Nephron (organoid): ENCODE data around the gene HIPK2.
A peak's percentile ranks its signal among the peaks of the same experiment; 100 is the strongest.

Experiments used
- H3K27ac Mint-ChIP-seq, 3 experiments: 2 replicates each; pipeline ENCODE4 v1.8.0; 2020; ENCODE audit warnings: mixed read lengths in 3 of 3, mild to moderate bottlenecking in 2 of 3, moderate library complexity in 1 of 3
- H3K27me3 Mint-ChIP-seq: 2 replicates; pipeline ENCODE4 v1.8.0; 2021; ENCODE audit warnings: low read depth, mild to moderate bottlenecking, moderate library complexity, mixed read lengths
- H3K36me3 Mint-ChIP-seq: 2 replicates; pipeline ENCODE4 v1.8.0; 2020; ENCODE audit warnings: low read depth, mixed read lengths
- H3K4me1 Mint-ChIP-seq: 2 replicates; pipeline ENCODE4 v1.8.0; 2020; ENCODE audit warnings: mixed read lengths
- H3K4me3 Mint-ChIP-seq, 3 experiments: 2 replicates each; pipeline ENCODE4 v1.8.0; 2020; ENCODE audit warnings: mild to moderate bottlenecking in 3 of 3, mixed read lengths in 3 of 3, moderate library complexity in 2 of 3
- H3K9me3 Mint-ChIP-seq: 2 replicates; pipeline ENCODE4 v1.8.0; 2020; ENCODE audit warnings: mixed read lengths
- CTCF ChIP-seq, 3 experiments: fragments of 200-600 bp; sonication (generic); IDR thresholded peaks; one replicate each; pipeline ENCODE4 v1.5.0; 2021; ENCODE audit warnings: antibody characterized with exemption in 3 of 3; ENCODE audit not compliant: unreplicated experiment in 3 of 3

HIPK2 gene

DNA sequence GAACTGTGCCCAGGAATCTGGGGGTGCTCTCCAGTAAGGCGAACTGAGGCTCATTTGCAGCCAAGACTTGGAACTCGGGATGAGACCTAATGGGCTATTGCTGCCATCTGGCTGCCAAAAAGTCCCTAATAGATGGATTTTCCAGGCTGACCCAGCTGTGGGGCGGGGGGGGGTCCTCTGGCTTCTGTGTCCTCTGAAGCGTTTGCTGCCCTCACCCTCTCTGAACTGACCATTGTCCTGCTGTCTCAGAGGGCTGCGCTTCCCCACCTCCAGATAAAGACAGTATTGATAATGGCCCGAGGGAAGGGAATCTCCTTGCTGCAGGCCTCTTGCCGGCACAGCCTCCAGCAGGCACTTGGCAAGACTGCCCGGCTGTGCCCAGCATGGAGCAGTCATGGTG lies 207.7 kb downstream of the HIPK2 start:
- Mint-ChIP-seq H3K9me3 (no peaks in the 10 kb centered on the region), H3K27me3 (no peaks in the 10 kb centered on the region), H3K4me3 (no peak overlapping the region), H3K4me1 (peaks cover 7% of the 10 kb centered on the region), H3K36me3 (peaks cover 71% of the 10 kb centered on the region), H3K27ac (no peak overlapping the region)
- no peak for TF ChIP-seq CTCF (IDR thresholded peaks at IDR 0.05; ENCODE audit: unreplicated experiment in 3 of 3)

- Mint-ChIP-seq H3K4me1 (peaks cover 7% of the 10 kb centered on the region), H3K27me3 (no peaks in the 10 kb centered on the region), H3K4me3 (no peak overlapping the region), H3K36me3 (peaks cover 72% of the 10 kb centered on the region), H3K9me3 (no peaks in the 10 kb centered on the region), H3K27ac (no peak overlapping the region)
- no peak for TF ChIP-seq CTCF (IDR thresholded peaks at IDR 0.05; ENCODE audit: unreplicated experiment in 3 of 3)
These were observed 208.8 kb downstream of the HIPK2 start for GRCh38 chr7:139568813-139569490.

DNA sequence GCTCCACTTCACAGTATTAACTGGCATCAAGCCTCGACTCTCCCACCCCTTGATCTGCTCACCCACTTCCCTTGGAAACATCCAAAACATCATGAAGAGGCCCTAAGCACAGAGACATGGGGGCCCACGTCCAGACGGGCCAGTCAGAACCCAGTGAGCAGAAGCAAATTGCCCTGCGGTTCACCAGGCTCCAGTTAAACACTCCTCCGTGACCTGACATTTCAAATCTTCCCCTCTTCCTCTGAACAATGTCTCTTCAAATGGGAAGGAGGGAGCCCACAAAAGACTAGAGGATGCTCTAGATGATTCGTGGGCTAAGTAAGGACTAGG lies 209.5 kb downstream of the HIPK2 start:
- H3K4me3 Mint-ChIP-seq = no peak overlapping the region
- peaks cover 7% of the 10 kb centered on the region for H3K4me1 Mint-ChIP-seq
- H3K9me3 Mint-ChIP-seq = no peaks in the 10 kb centered on the region
- no peaks in the 10 kb centered on the region for H3K27me3 Mint-ChIP-seq
- no peak for TF ChIP-seq CTCF (IDR thresholded peaks at IDR 0.05; ENCODE audit: unreplicated experiment in 3 of 3)
- no peak overlapping the region for H3K27ac Mint-ChIP-seq
- H3K36me3 Mint-ChIP-seq = peaks cover 73% of the 10 kb centered on the region

- Mint-ChIP-seq H3K27me3 (no peaks in the 10 kb centered on the region), H3K4me3 (no peak overlapping the region), H3K9me3 (no peaks in the 10 kb centered on the region), H3K4me1 (peaks cover 7% of the 10 kb centered on the region), H3K36me3 (peaks cover 73% of the 10 kb centered on the region), H3K27ac (no peak overlapping the region)
- TF ChIP-seq CTCF (IDR thresholded peaks at IDR 0.05; ENCODE audit: unreplicated experiment in 3 of 3) = no peak
These were observed 210.0 kb downstream of the HIPK2 start for GRCh38 chr7:139567647-139568345.

DNA sequence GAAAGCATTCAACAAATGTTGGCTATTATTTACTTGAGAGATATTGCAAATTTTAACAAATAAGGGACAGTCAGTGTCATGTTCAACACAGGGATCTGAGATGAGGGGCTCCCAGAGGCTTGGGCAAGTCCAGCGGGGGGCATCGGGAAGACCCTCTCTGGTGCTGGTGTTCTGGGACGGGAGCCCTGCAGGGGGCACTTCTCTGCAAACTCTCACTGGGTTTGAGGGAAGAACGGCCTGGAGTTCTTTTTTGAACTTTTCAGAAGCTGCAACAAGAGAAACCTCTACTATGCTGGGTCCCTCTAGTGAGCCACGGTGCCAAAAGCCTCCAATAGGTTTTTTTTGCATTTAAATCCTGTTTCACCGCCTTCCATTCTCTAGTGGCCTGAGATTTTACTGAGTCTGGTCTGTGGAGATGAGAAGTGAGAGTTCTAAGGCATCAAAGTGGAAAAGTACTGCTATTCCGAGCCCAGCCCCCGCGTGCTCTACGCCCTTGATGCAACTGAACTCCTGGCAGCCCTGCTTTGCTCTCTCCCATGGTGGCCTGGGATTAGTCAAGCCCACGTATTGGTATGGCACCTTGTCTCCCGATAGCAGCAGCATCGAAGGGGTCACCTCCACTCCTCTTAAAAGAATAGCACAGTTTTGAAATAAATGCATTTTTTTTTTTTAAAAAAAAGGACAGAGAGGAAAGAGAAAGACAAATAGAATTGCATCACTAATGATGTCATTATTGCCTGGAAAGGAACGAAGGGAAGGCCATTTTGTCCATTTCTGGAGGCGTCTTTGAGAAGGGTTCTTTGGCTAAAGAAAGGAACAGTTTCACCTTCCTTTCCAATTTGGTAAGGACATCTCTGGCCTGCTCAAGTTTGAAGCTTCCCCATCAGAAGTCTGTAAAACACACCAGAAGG lies 210.8 kb downstream of the HIPK2 start:
- Mint-ChIP-seq H3K4me1 (peaks cover 7% of the 10 kb centered on the region), H3K27ac (peak overlapping the region in 1 of 3 experiments; percentile 25), H3K36me3 (peaks cover 74% of the 10 kb centered on the region), H3K9me3 (no peaks in the 10 kb centered on the region), H3K4me3 (no peak overlapping the region), H3K27me3 (no peaks in the 10 kb centered on the region)
- no peak for TF ChIP-seq CTCF (IDR thresholded peaks at IDR 0.05; ENCODE audit: unreplicated experiment in 3 of 3)
